ENCODE results near the gene CBLN2.

The CBLN2 gene

DNA sequence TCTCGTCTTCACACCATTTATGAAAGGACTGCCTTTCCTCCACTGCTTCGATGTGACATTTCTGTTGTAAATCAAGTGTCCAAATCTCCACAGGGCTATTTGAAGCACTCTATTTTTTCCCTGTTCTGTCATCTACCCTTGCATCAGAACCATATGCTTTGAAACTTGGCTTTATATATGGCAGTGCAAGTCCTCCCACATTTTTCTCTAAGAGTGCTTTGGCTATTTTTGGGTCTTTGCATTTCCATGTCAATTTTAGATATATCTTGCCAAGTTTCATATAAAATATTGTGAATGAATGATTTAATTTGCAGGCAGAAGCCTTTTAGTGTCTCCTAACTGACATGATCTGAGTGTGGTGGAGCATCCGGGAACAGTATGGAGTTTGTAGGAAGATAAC lies 37.8 kb upstream of the CBLN2 start:
- H3K4me3 ChIP-seq (ENCODE audit: low read length, poor library complexity, severe bottlenecking), result no peak overlapping the region
- no peaks in the 10 kb centered on the region for H3K36me3 ChIP-seq (ENCODE audit: insufficient read depth, low read length)
- H3F3A ChIP-seq (ENCODE audit: low read depth), result no peaks in the 10 kb centered on the region
- no peaks in the 10 kb centered on the region for H3K27me3 ChIP-seq (ENCODE audit: insufficient read depth, low read length, poor library complexity, severe bottlenecking)
- TF ChIP-seq EZH2phosphoT487 (IDR thresholded peaks at IDR 0.05; ENCODE audit: borderline replicate concordance), result no peak
- TF ChIP-seq, protein P1, sequence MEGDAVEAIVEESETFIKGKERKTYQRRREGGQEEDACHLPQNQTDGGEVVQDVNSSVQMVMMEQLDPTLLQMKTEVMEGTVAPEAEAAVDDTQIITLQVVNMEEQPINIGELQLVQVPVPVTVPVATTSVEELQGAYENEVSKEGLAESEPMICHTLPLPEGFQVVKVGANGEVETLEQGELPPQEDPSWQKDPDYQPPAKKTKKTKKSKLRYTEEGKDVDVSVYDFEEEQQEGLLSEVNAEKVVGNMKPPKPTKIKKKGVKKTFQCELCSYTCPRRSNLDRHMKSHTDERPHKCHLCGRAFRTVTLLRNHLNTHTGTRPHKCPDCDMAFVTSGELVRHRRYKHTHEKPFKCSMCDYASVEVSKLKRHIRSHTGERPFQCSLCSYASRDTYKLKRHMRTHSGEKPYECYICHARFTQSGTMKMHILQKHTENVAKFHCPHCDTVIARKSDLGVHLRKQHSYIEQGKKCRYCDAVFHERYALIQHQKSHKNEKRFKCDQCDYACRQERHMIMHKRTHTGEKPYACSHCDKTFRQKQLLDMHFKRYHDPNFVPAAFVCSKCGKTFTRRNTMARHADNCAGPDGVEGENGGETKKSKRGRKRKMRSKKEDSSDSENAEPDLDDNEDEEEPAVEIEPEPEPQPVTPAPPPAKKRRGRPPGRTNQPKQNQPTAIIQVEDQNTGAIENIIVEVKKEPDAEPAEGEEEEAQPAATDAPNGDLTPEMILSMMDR (conservative IDR thresholded peaks at IDR 0.05; ENCODE audit: low read length), result no peak
- H3K79me2 ChIP-seq (ENCODE audit: insufficient read depth, low read length), result no peaks in the 10 kb centered on the region
- H3K9me2 ChIP-seq (replicated peaks; ENCODE audit: low read depth, low read length), result no peaks in the 10 kb centered on the region
- H2AFZ ChIP-seq (ENCODE audit: low read length), result no peak overlapping the region
- no peak overlapping the region for H3K9ac ChIP-seq (ENCODE audit: low read depth, low read length, poor library complexity, severe bottlenecking)
- no peak overlapping the region for H3K4me2 ChIP-seq (ENCODE audit: low read depth, low read length, poor library complexity, severe bottlenecking)
- no peaks in the 10 kb centered on the region for H3K9me3 ChIP-seq (ENCODE audit: insufficient read depth, low read depth, low read length)
- no peaks in the 10 kb centered on the region for H3K4me1 ChIP-seq (ENCODE audit: insufficient read depth, low read length, poor library complexity, severe bottlenecking)
- no peaks in the 10 kb centered on the region for H4K20me1 ChIP-seq (ENCODE audit: insufficient read depth, low read length, poor library complexity, severe bottlenecking)

DNA sequence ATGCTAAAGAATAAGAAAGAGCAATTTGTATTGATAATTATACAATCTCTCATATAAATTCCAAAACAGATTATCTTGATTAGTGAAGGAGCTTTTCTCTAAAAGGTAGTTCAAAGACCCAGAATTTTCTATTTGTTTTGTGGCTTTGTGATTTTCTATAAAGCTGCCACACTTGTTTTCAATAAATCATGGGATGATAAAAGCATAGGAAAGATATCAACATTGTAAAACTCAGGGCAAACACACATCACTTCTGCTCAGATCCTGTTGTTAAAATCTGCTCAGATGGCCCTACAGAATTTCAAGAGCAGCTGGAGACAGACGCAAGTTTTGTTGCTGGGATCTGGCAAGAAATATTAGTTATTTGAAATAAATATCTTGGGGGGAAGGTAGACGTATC lies 28.8 kb upstream of the CBLN2 start:
- Histone ChIP-seq H3K4me1 (ENCODE audit: insufficient read depth, low read length, poor library complexity, severe bottlenecking) (no peaks in the 10 kb centered on the region), H3K4me3 (ENCODE audit: low read length, poor library complexity, severe bottlenecking) (no peak overlapping the region), H3K4me2 (ENCODE audit: low read depth, low read length, poor library complexity, severe bottlenecking) (no peak overlapping the region), H3F3A (ENCODE audit: low read depth) (no peaks in the 10 kb centered on the region), H3K9me3 (ENCODE audit: insufficient read depth, low read depth, low read length) (no peaks in the 10 kb centered on the region), H2AFZ (ENCODE audit: low read length) (no peak overlapping the region), H3K9me2 (replicated peaks; ENCODE audit: low read depth, low read length) (no peaks in the 10 kb centered on the region), H3K36me3 (ENCODE audit: insufficient read depth, low read length) (no peaks in the 10 kb centered on the region), H3K9ac (ENCODE audit: low read depth, low read length, poor library complexity, severe bottlenecking) (no peak overlapping the region), H4K20me1 (ENCODE audit: insufficient read depth, low read length, poor library complexity, severe bottlenecking) (no peaks in the 10 kb centered on the region), H3K79me2 (ENCODE audit: insufficient read depth, low read length) (no peaks in the 10 kb centered on the region), H3K27me3 (ENCODE audit: insufficient read depth, low read length, poor library complexity, severe bottlenecking) (no peaks in the 10 kb centered on the region)
- TF ChIP-seq EZH2phosphoT487 (IDR thresholded peaks at IDR 0.05; ENCODE audit: borderline replicate concordance), result no peak
- TF ChIP-seq, protein P1 (conservative IDR thresholded peaks at IDR 0.05; ENCODE audit: low read length), result no peak

DNA sequence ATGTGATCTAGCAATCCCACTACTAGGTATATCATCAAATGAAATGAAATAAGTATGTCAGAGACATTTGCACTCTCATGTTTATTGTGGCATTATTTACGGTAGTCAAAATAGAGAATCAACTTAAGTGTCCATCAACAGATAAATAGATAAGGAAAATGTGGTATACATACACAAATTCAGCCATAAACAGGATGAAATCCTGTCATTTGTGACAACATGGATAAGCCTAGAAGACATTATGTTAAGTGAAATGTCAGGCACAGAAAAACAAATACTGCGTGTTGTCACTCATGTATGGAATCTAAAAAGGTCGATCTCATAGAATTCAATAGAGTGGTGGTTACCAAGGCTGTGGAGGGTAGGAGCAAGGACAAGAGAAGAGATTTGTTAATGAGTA lies 22.1 kb upstream of the CBLN2 start:
- TF ChIP-seq, protein P1 (conservative IDR thresholded peaks at IDR 0.05; ENCODE audit: low read length), result no peak
- TF ChIP-seq EZH2phosphoT487 (IDR thresholded peaks at IDR 0.05; ENCODE audit: borderline replicate concordance), result no peak
- Histone ChIP-seq H2AFZ (ENCODE audit: low read length) (no peak overlapping the region), H3K9me3 (ENCODE audit: insufficient read depth, low read depth, low read length) (no peaks in the 10 kb centered on the region), H3K9me2 (replicated peaks; ENCODE audit: low read depth, low read length) (no peaks in the 10 kb centered on the region), H3K36me3 (ENCODE audit: insufficient read depth, low read length) (no peaks in the 10 kb centered on the region), H4K20me1 (ENCODE audit: insufficient read depth, low read length, poor library complexity, severe bottlenecking) (no peaks in the 10 kb centered on the region), H3K4me1 (ENCODE audit: insufficient read depth, low read length, poor library complexity, severe bottlenecking) (no peaks in the 10 kb centered on the region), H3K4me3 (ENCODE audit: low read length, poor library complexity, severe bottlenecking) (no peak overlapping the region), H3K27me3 (ENCODE audit: insufficient read depth, low read length, poor library complexity, severe bottlenecking) (no peaks in the 10 kb centered on the region), H3F3A (ENCODE audit: low read depth) (no peaks in the 10 kb centered on the region), H3K9ac (ENCODE audit: low read depth, low read length, poor library complexity, severe bottlenecking) (no peak overlapping the region), H3K79me2 (ENCODE audit: insufficient read depth, low read length) (no peaks in the 10 kb centered on the region), H3K4me2 (ENCODE audit: low read depth, low read length, poor library complexity, severe bottlenecking) (no peak overlapping the region)
